Stimulated activated memory B cell treated with anti-CD40 and anti-IgM and Interleukin-4, amounts not matched to agents 10 μg/mL and 1 μg/mL and 100 μg/mL, for 72 hours (primary cell): Measurements from ENCODE around the gene ZNF157.

Experiments
- ATAC-seq: fragments of 150-1000 bp; cut with Tn5 transposase; 2 replicates; pipeline ENCODE4 v1.10.0; 2021
- H3K27ac Mint-ChIP-seq: one replicate; pipeline ENCODE4 v1.8.0; 2022; ENCODE audit warnings: mild to moderate bottlenecking, mixed read lengths
- H3K27me3 Mint-ChIP-seq: one replicate; pipeline ENCODE4 v1.8.0; 2022; ENCODE audit warnings: mixed read lengths
- H3K36me3 Mint-ChIP-seq: one replicate; pipeline ENCODE4 v1.8.0; 2022; ENCODE audit warnings: mixed read lengths
- H3K4me1 Mint-ChIP-seq: one replicate; pipeline ENCODE4 v1.8.0; 2022; ENCODE audit warnings: mixed read lengths
- H3K4me3 Mint-ChIP-seq: one replicate; pipeline ENCODE4 v1.8.0; 2022; ENCODE audit warnings: mild to moderate bottlenecking, moderate library complexity, mixed read lengths
- H3K9me3 Mint-ChIP-seq: one replicate; pipeline ENCODE4 v1.8.0; 2022; ENCODE audit warnings: mixed read lengths

ZNF157 gene

DNA sequence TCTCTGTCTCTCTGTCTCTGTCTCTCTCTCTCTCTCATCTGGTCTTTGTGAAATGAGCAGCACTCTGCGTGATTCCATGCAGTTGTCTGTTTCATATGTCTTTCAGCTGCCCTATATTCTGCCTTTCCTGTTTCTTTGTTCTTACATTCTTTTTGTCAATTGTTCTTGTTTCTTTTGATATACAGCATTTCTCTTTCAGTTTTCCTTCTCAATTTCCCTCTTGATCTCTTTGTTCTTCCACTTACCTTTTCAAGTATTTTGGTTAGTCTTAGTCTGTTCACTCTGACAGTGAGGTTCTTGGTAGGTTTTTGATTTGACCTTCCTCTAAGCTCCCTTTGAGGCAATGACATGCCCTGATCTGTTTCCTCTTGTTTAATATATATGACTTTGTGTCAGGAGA, 20.4 kb downstream of the ZNF157 start:
- ATAC-seq = no peak
- Mint-ChIP-seq H3K4me3 (no peak overlapping the region), H3K27me3 (no peaks in the 10 kb centered on the region), H3K4me1 (peaks cover 12% of the 10 kb centered on the region), H3K36me3 (no peaks in the 10 kb centered on the region), H3K9me3 (no peaks in the 10 kb centered on the region), H3K27ac (no peak overlapping the region)

- no peak overlapping the region for H3K4me3 Mint-ChIP-seq
- peaks cover 7% of the 10 kb centered on the region for H3K9me3 Mint-ChIP-seq
- no peaks in the 10 kb centered on the region for H3K27me3 Mint-ChIP-seq
Observed at GRCh38 chrX:47413179-47413594, 42.8 kb downstream of the ZNF157 start.

GRCh38 chrX:47420265-47420664, 49.9 kb downstream of the ZNF157 start:
- no peak overlapping the region for H3K4me3 Mint-ChIP-seq

More at GRCh38 chrX:47413179-47413594, 42.8 kb downstream of the ZNF157 start:
- ATAC-seq = no peak
- no peaks in the 10 kb centered on the region for H3K4me1 Mint-ChIP-seq
- H3K36me3 Mint-ChIP-seq = peaks cover 36% of the 10 kb centered on the region
- no peak overlapping the region for H3K27ac Mint-ChIP-seq

DNA sequence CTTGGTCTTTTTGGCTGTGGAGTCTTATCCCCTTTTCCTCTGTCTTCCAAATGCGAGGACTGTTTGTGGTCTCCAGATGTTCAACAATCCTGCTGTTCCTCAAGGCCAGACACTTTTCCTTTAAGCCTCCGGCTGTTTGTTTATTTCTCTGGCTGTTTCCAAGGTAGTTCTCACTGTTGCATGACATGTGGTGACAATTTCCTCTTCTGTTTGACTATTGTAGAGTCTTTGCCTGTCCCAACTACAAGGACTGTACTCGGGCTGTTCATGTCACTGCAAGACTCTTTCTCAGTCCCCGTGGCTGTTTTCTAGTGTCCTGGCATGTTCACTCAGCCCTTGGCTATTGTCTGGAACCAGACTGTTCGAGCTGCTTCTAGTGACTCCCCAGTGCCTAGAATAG, 50.6 kb downstream of the ZNF157 start:
- no peaks in the 10 kb centered on the region for H3K27me3 Mint-ChIP-seq
- H3K27ac Mint-ChIP-seq = peak overlapping the region; percentile 68
- H3K4me3 Mint-ChIP-seq = no peak overlapping the region
- ATAC-seq = peak; percentile 55
- peaks cover 8% of the 10 kb centered on the region for H3K9me3 Mint-ChIP-seq
- H3K36me3 Mint-ChIP-seq = peaks cover 6% of the 10 kb centered on the region
- H3K4me1 Mint-ChIP-seq = peaks cover 17% of the 10 kb centered on the region

More at GRCh38 chrX:47420265-47420664, 49.9 kb downstream of the ZNF157 start:
- ATAC-seq = no peak
- Mint-ChIP-seq H3K4me1 (peaks cover 17% of the 10 kb centered on the region), H3K27ac (peak overlapping the region; percentile 68), H3K9me3 (peaks cover 8% of the 10 kb centered on the region), H3K27me3 (no peaks in the 10 kb centered on the region), H3K36me3 (peaks cover 6% of the 10 kb centered on the region)

DNA sequence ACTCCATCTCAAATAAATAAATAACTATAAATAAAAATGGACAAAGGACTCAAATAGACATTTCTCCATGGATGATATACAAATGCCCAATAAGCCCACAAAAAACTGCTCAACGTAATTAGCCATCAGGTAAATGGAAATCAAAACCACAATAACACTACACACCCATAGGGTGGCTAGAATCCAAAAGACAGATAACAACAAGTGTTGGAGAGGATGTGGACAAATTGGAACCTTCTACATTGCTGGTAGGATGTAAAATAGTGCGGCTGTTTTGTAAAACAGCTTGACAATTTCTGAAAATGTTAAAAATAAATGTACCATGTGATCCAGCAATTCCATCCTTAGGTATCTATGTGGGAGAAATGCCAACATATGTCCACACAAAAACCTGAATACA, 52.1 kb downstream of the ZNF157 start:
- no peak overlapping the region for H3K4me3 Mint-ChIP-seq
- H3K27me3 Mint-ChIP-seq = no peaks in the 10 kb centered on the region
- no peak overlapping the region for H3K27ac Mint-ChIP-seq
- ATAC-seq = no peak
- H3K4me1 Mint-ChIP-seq = peaks cover 17% of the 10 kb centered on the region
- H3K9me3 Mint-ChIP-seq = peaks cover 4% of the 10 kb centered on the region
- peaks cover 6% of the 10 kb centered on the region for H3K36me3 Mint-ChIP-seq

GRCh38 chrX:47430925-47431324, 60.5 kb downstream of the ZNF157 start:
- no peaks in the 10 kb centered on the region for H3K27me3 Mint-ChIP-seq
- H3K4me1 Mint-ChIP-seq = no peaks in the 10 kb centered on the region
- H3K4me3 Mint-ChIP-seq = no peak overlapping the region
- H3K9me3 Mint-ChIP-seq = no peaks in the 10 kb centered on the region
- no peak for ATAC-seq
- no peaks in the 10 kb centered on the region for H3K36me3 Mint-ChIP-seq
- H3K27ac Mint-ChIP-seq = no peak overlapping the region

- H3K27ac Mint-ChIP-seq = no peak overlapping the region
- no peaks in the 10 kb centered on the region for H3K4me1 Mint-ChIP-seq
- H3K27me3 Mint-ChIP-seq = no peaks in the 10 kb centered on the region
- no peak overlapping the region for H3K4me3 Mint-ChIP-seq
- ATAC-seq = no peak
- peaks cover 9% of the 10 kb centered on the region for H3K9me3 Mint-ChIP-seq
- peaks cover 58% of the 10 kb centered on the region for H3K36me3 Mint-ChIP-seq
Observed at GRCh38 chrX:47446431-47446830, 76.1 kb downstream of the ZNF157 start.

DNA sequence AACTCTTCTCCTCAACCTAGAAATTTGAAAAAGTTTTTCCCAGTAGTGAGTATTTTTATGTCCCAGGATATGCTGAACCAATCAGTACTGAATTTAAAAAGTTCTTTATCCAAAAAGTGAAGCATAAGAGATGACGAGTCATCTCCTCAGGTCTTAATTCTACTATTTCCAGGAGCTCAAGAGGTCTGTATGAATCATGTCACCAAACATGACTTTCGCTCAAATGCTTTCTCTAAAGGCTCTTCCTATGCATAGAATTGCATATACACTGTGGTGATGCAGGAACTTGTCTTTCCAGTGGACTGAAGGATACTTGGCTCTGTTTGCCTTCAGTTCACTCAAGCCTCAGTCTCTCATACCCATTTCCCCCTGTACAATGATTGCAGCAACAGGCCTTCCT, 76.6 kb downstream of the ZNF157 start:
- Mint-ChIP-seq H3K4me3 (no peak overlapping the region), H3K9me3 (peaks cover 8% of the 10 kb centered on the region), H3K4me1 (no peaks in the 10 kb centered on the region), H3K27ac (no peak overlapping the region), H3K36me3 (peaks cover 63% of the 10 kb centered on the region), H3K27me3 (no peaks in the 10 kb centered on the region)
- no peak for ATAC-seq

- Mint-ChIP-seq H3K27me3 (no peaks in the 10 kb centered on the region), H3K36me3 (peaks cover 69% of the 10 kb centered on the region), H3K27ac (no peak overlapping the region), H3K4me1 (no peaks in the 10 kb centered on the region), H3K9me3 (peaks cover 6% of the 10 kb centered on the region), H3K4me3 (no peak overlapping the region)
- ATAC-seq = no peak
Observed at GRCh38 chrX:47447607-47448006, 77.2 kb downstream of the ZNF157 start.

GRCh38 chrX:47448165-47448806, 77.9 kb downstream of the ZNF157 start:
- Mint-ChIP-seq H3K36me3 (peaks cover 76% of the 10 kb centered on the region), H3K9me3 (peaks cover 6% of the 10 kb centered on the region), H3K27me3 (no peaks in the 10 kb centered on the region), H3K27ac (no peak overlapping the region), H3K4me3 (no peak overlapping the region), H3K4me1 (no peaks in the 10 kb centered on the region)
- no peak for ATAC-seq

GRCh38 chrX:47452112-47452511, 81.7 kb downstream of the ZNF157 start:
- Mint-ChIP-seq H3K27me3 (no peaks in the 10 kb centered on the region), H3K4me3 (no peak overlapping the region), H3K4me1 (no peaks in the 10 kb centered on the region), H3K27ac (no peak overlapping the region), H3K9me3 (peaks cover 5% of the 10 kb centered on the region), H3K36me3 (peaks cover 92% of the 10 kb centered on the region)
- no peak for ATAC-seq

DNA sequence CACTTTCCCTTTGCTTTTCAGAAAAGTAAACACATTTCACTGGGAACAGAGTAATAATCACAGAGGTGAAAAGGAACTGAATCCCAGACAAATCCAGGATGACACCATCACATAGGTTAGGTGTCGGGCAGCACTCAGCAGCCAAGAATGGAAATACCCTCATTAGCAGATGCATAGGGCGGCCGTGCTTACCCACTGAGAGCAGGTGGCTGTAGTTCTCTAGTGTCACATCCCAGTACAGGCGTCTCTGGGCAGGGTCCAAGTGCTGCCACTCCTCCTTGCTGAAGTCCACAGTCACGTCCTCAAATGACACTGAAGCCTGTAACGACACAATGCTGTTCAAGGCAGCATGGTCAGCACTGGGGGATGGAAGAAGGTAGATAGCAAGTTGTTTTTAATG, 85.7 kb downstream of the ZNF157 start:
- Mint-ChIP-seq H3K9me3 (no peaks in the 10 kb centered on the region), H3K4me1 (no peaks in the 10 kb centered on the region), H3K27me3 (no peaks in the 10 kb centered on the region), H3K4me3 (no peak overlapping the region), H3K27ac (no peak overlapping the region), H3K36me3 (peaks cover 74% of the 10 kb centered on the region)
- ATAC-seq = no peak

DNA sequence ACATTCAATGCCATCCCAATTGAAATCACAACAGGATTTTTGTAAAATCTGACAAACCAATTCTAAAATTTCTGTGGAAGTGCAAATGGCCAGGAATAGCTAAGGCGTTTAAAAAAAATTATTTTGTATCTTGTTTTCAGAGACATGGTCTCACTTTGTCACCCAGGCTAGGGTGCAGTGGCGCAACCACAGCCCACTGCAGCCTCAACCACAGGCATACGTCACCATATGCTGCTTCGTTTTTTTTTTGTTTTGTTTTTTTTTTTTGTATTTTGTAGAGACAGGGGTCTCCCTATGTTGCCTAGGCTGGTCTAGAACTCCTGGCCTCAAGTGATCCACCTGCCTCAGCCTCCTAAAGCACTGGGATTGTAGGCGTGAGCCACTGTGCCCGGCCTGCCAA, 88.2 kb downstream of the ZNF157 start:
- H3K9me3 Mint-ChIP-seq = peaks cover 4% of the 10 kb centered on the region
- H3K27ac Mint-ChIP-seq = no peak overlapping the region
- H3K4me3 Mint-ChIP-seq = no peak overlapping the region
- H3K36me3 Mint-ChIP-seq = peaks cover 67% of the 10 kb centered on the region
- peaks cover 9% of the 10 kb centered on the region for H3K4me1 Mint-ChIP-seq
- ATAC-seq = no peak
- no peaks in the 10 kb centered on the region for H3K27me3 Mint-ChIP-seq

DNA sequence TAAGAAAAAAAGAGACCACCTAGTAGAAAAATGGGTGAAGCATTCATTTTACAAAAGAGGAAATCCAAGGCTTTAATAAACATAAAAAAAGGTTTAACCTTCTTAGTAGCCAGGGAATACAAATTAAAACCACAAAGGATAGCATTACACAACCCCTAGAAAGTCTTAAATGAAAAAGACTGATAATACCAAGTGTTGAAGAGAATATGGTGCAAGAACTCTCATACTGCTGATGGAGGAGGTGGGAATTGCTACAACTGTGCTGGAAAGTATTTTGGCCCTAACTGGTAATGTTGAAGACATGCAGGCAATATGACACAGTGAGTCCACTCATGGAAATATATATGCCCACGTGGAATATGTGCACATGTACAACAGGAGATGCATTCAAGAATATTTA, 90.2 kb downstream of the ZNF157 start:
- ATAC-seq = no peak
- H3K4me3 Mint-ChIP-seq = no peak overlapping the region
- H3K36me3 Mint-ChIP-seq = peaks cover 56% of the 10 kb centered on the region
- H3K4me1 Mint-ChIP-seq = peaks cover 17% of the 10 kb centered on the region
- H3K27me3 Mint-ChIP-seq = no peaks in the 10 kb centered on the region
- peaks cover 4% of the 10 kb centered on the region for H3K9me3 Mint-ChIP-seq
- H3K27ac Mint-ChIP-seq = no peak overlapping the region
